ENCODE data around the gene C3orf62. TPM values are rescaled to one million over a fixed set of nuclear protein-coding genes. Genes with fewer than 3 reads are reported as not detected.

Gene C3orf62
- total RNA-seq, 1 experiment from 2014 or later, result 3.6 TPM

- Histone ChIP-seq H3K4me3 (ENCODE audit: low read length) (no peak overlapping the region), H2AFZ (ENCODE audit: low read length) (no peak overlapping the region)
- peak; percentile 17 for DNase-seq
These were observed 13.7 kb downstream of the C3orf62 start for GRCh38 chr3:49263159-49263889.

GRCh38 chr3:49260806-49261324 is 16.2 kb downstream of the C3orf62 start:
- Histone ChIP-seq H3K4me1 (ENCODE audit: low read length) (no peaks in the 10 kb centered on the region), H3K4me2 (ENCODE audit: low read depth, low read length, poor library complexity, severe bottlenecking) (no peak overlapping the region), H3K27me3 (ENCODE audit: low read length) (no peaks in the 10 kb centered on the region), H3K9ac (ENCODE audit: low read length) (no peak overlapping the region), H3K9me2 (replicated peaks; ENCODE audit: insufficient read depth, low read length) (no peaks in the 10 kb centered on the region), H3K27ac (ENCODE audit: low read length) (no peak overlapping the region), H3K9me3 (ENCODE audit: low read length) (no peaks in the 10 kb centered on the region), H3K79me2 (ENCODE audit: low read length) (no peaks in the 10 kb centered on the region), H3K4me3 (ENCODE audit: low read length) (no peak overlapping the region), H3K36me3 (ENCODE audit: insufficient read depth, low read length) (no peaks in the 10 kb centered on the region), H2AFZ (ENCODE audit: low read length) (no peak overlapping the region), H4K20me1 (ENCODE audit: insufficient read depth, low read depth, low read length) (no peaks in the 10 kb centered on the region)
- peak; percentile 38 for DNase-seq

More at GRCh38 chr3:49263159-49263889, 13.7 kb downstream of the C3orf62 start:
- Histone ChIP-seq H3K9ac (ENCODE audit: low read length) (no peak overlapping the region), H3K36me3 (ENCODE audit: insufficient read depth, low read length) (no peaks in the 10 kb centered on the region), H3K9me3 (ENCODE audit: low read length) (no peaks in the 10 kb centered on the region), H3K4me1 (ENCODE audit: low read length) (no peaks in the 10 kb centered on the region), H3K79me2 (ENCODE audit: low read length) (no peaks in the 10 kb centered on the region), H3K4me2 (ENCODE audit: low read depth, low read length, poor library complexity, severe bottlenecking) (no peak overlapping the region), H3K27me3 (ENCODE audit: low read length) (no peaks in the 10 kb centered on the region), H3K9me2 (replicated peaks; ENCODE audit: insufficient read depth, low read length) (no peaks in the 10 kb centered on the region), H3K27ac (ENCODE audit: low read length) (no peak overlapping the region), H4K20me1 (ENCODE audit: insufficient read depth, low read depth, low read length) (no peaks in the 10 kb centered on the region)

- H4K20me1 ChIP-seq (ENCODE audit: insufficient read depth, low read depth, low read length), result no peaks in the 10 kb centered on the region
- H3K9me3 ChIP-seq (ENCODE audit: low read length), result no peaks in the 10 kb centered on the region
- H3K4me1 ChIP-seq (ENCODE audit: low read length), result no peaks in the 10 kb centered on the region
- H2AFZ ChIP-seq (ENCODE audit: low read length), result no peak overlapping the region
- H3K9me2 ChIP-seq (replicated peaks; ENCODE audit: insufficient read depth, low read length), result no peaks in the 10 kb centered on the region
- H3K27ac ChIP-seq (ENCODE audit: low read length), result no peak overlapping the region
- no peak overlapping the region for H3K4me3 ChIP-seq (ENCODE audit: low read length)
- H3K4me2 ChIP-seq (ENCODE audit: low read depth, low read length, poor library complexity, severe bottlenecking), result no peak overlapping the region
- no peak overlapping the region for H3K9ac ChIP-seq (ENCODE audit: low read length)
- H3K27me3 ChIP-seq (ENCODE audit: low read length), result no peaks in the 10 kb centered on the region
- DNase-seq, result no peak
- H3K79me2 ChIP-seq (ENCODE audit: low read length), result no peaks in the 10 kb centered on the region
- no peaks in the 10 kb centered on the region for H3K36me3 ChIP-seq (ENCODE audit: insufficient read depth, low read length)
These were observed 19.8 kb downstream of the C3orf62 start for GRCh38 chr3:49257187-49257586.

GRCh38 chr3:49255718-49256511 is 21.1 kb downstream of the C3orf62 start:
- no peaks in the 10 kb centered on the region for H3K27me3 ChIP-seq (ENCODE audit: low read length)
- H3K27ac ChIP-seq (ENCODE audit: low read length), result no peak overlapping the region
- H2AFZ ChIP-seq (ENCODE audit: low read length), result no peak overlapping the region
- H3K4me2 ChIP-seq (ENCODE audit: low read depth, low read length, poor library complexity, severe bottlenecking), result no peak overlapping the region
- no peaks in the 10 kb centered on the region for H3K36me3 ChIP-seq (ENCODE audit: insufficient read depth, low read length)
- H3K4me3 ChIP-seq (ENCODE audit: low read length), result no peak overlapping the region
- H3K4me1 ChIP-seq (ENCODE audit: low read length), result no peaks in the 10 kb centered on the region
- H3K9me3 ChIP-seq (ENCODE audit: low read length), result no peaks in the 10 kb centered on the region
- DNase-seq, result no peak
- no peaks in the 10 kb centered on the region for H3K9me2 ChIP-seq (replicated peaks; ENCODE audit: insufficient read depth, low read length)
- H3K79me2 ChIP-seq (ENCODE audit: low read length), result no peaks in the 10 kb centered on the region
- H4K20me1 ChIP-seq (ENCODE audit: insufficient read depth, low read depth, low read length), result no peaks in the 10 kb centered on the region
- no peak overlapping the region for H3K9ac ChIP-seq (ENCODE audit: low read length)

GRCh38 chr3:49255112-49255511 is 21.9 kb downstream of the C3orf62 start:
- H3K27me3 ChIP-seq (ENCODE audit: low read length), result no peaks in the 10 kb centered on the region
- no peaks in the 10 kb centered on the region for H3K9me3 ChIP-seq (ENCODE audit: low read length)
- no peak overlapping the region for H3K4me3 ChIP-seq (ENCODE audit: low read length)
- H3K27ac ChIP-seq (ENCODE audit: low read length), result no peak overlapping the region
- no peaks in the 10 kb centered on the region for H4K20me1 ChIP-seq (ENCODE audit: insufficient read depth, low read depth, low read length)
- H2AFZ ChIP-seq (ENCODE audit: low read length), result no peak overlapping the region
- H3K9ac ChIP-seq (ENCODE audit: low read length), result no peak overlapping the region
- H3K4me2 ChIP-seq (ENCODE audit: low read depth, low read length, poor library complexity, severe bottlenecking), result no peak overlapping the region
- H3K79me2 ChIP-seq (ENCODE audit: low read length), result no peaks in the 10 kb centered on the region
- H3K4me1 ChIP-seq (ENCODE audit: low read length), result no peaks in the 10 kb centered on the region
- H3K36me3 ChIP-seq (ENCODE audit: insufficient read depth, low read length), result no peaks in the 10 kb centered on the region
- no peaks in the 10 kb centered on the region for H3K9me2 ChIP-seq (replicated peaks; ENCODE audit: insufficient read depth, low read length)
- no peak for DNase-seq

- peaks cover 5% of the 10 kb centered on the region for H3K4me1 ChIP-seq (ENCODE audit: low read length)
- H3K79me2 ChIP-seq (ENCODE audit: low read length), result no peaks in the 10 kb centered on the region
- no peak overlapping the region for H2AFZ ChIP-seq (ENCODE audit: low read length)
- no peaks in the 10 kb centered on the region for H3K9me3 ChIP-seq (ENCODE audit: low read length)
- H3K9ac ChIP-seq (ENCODE audit: low read length), result no peak overlapping the region
- H3K27ac ChIP-seq (ENCODE audit: low read length), result no peak overlapping the region
- no peaks in the 10 kb centered on the region for H3K27me3 ChIP-seq (ENCODE audit: low read length)
- H3K36me3 ChIP-seq (ENCODE audit: insufficient read depth, low read length), result no peaks in the 10 kb centered on the region
- DNase-seq, result no peak
- no peaks in the 10 kb centered on the region for H4K20me1 ChIP-seq (ENCODE audit: insufficient read depth, low read depth, low read length)
- H3K4me2 ChIP-seq (ENCODE audit: low read depth, low read length, poor library complexity, severe bottlenecking), result no peak overlapping the region
- no peak overlapping the region for H3K4me3 ChIP-seq (ENCODE audit: low read length)
- H3K9me2 ChIP-seq (replicated peaks; ENCODE audit: insufficient read depth, low read length), result no peaks in the 10 kb centered on the region
These were observed 23.5 kb downstream of the C3orf62 start for GRCh38 chr3:49253512-49253911.

- Histone ChIP-seq H3K9ac (ENCODE audit: low read length) (no peak overlapping the region), H2AFZ (ENCODE audit: low read length) (peak overlapping the region; percentile 63)
These were observed 28.2 kb downstream of the C3orf62 start for GRCh38 chr3:49248840-49249227.

GRCh38 chr3:49244581-49245205 is 32.3 kb downstream of the C3orf62 start:
- Histone ChIP-seq H3K4me2 (ENCODE audit: low read depth, low read length, poor library complexity, severe bottlenecking) (no peak overlapping the region), H3K9ac (ENCODE audit: low read length) (no peak overlapping the region), H4K20me1 (ENCODE audit: insufficient read depth, low read depth, low read length) (no peaks in the 10 kb centered on the region), H2AFZ (ENCODE audit: low read length) (0 out of 2 replicates have a peak overlapping the region, but pooled peaks have one; percentile 50), H3K9me2 (replicated peaks; ENCODE audit: insufficient read depth, low read length) (no peaks in the 10 kb centered on the region), H3K4me1 (ENCODE audit: low read length) (peaks cover 5% of the 10 kb centered on the region), H3K27me3 (ENCODE audit: low read length) (no peaks in the 10 kb centered on the region), H3K4me3 (ENCODE audit: low read length) (no peak overlapping the region), H3K36me3 (ENCODE audit: insufficient read depth, low read length) (no peaks in the 10 kb centered on the region), H3K79me2 (ENCODE audit: low read length) (no peaks in the 10 kb centered on the region), H3K27ac (ENCODE audit: low read length) (no peak overlapping the region), H3K9me3 (ENCODE audit: low read length) (no peaks in the 10 kb centered on the region)
- no peak for DNase-seq

More at GRCh38 chr3:49248840-49249227, 28.2 kb downstream of the C3orf62 start:
- Histone ChIP-seq H3K4me1 (ENCODE audit: low read length) (peaks cover 5% of the 10 kb centered on the region), H4K20me1 (ENCODE audit: insufficient read depth, low read depth, low read length) (no peaks in the 10 kb centered on the region), H3K4me3 (ENCODE audit: low read length) (no peak overlapping the region), H3K9me3 (ENCODE audit: low read length) (no peaks in the 10 kb centered on the region), H3K27ac (ENCODE audit: low read length) (no peak overlapping the region), H3K79me2 (ENCODE audit: low read length) (no peaks in the 10 kb centered on the region), H3K27me3 (ENCODE audit: low read length) (no peaks in the 10 kb centered on the region), H3K9me2 (replicated peaks; ENCODE audit: insufficient read depth, low read length) (no peaks in the 10 kb centered on the region), H3K36me3 (ENCODE audit: insufficient read depth, low read length) (no peaks in the 10 kb centered on the region), H3K4me2 (ENCODE audit: low read depth, low read length, poor library complexity, severe bottlenecking) (no peak overlapping the region)
- DNase-seq, result peak; percentile 48
